Smooth muscle cell (in vitro differentiated cells): Measurements from ENCODE around the gene JADE2. TPM values are rescaled to one million over a fixed set of nuclear protein-coding genes. Genes with fewer than 3 reads are reported as not detected.

Experiments used
- DNase-seq: peaks from one replicate; lab custom pipeline; 2025; ENCODE audit not compliant: unreplicated experiment; lab: John Stamatoyannopoulos, UW
- H2AFZ ChIP-seq: fragments of 200-600 bp; sonication (generic); 2 replicates; pipeline ENCODE4 v1.6.0; 2016; ENCODE audit warnings: antibody characterized with exemption, low read depth, mild to moderate bottlenecking
- H3F3A ChIP-seq: fragments of 200-600 bp; sonication (generic); 2 replicates; pipeline ENCODE4 v1.6.0; 2017; ENCODE audit warnings: antibody characterized with exemption, low read depth
- H3K27ac ChIP-seq: fragments of 200-600 bp; sonication (generic); 2 replicates; pipeline ENCODE4 v1.5.1; 2016; ENCODE audit warnings: low read depth, mild to moderate bottlenecking
- H3K27me3 ChIP-seq: fragments of 200-600 bp; sonication (generic); 2 replicates; pipeline ENCODE4 v1.6.1; 2016; ENCODE audit warnings: low read depth, mild to moderate bottlenecking
- H3K36me3 ChIP-seq: fragments of 200-600 bp; sonication (generic); 2 replicates; pipeline ENCODE4 v1.5.1; 2016; ENCODE audit warnings: low read depth
- H3K4me1 ChIP-seq: fragments of 200-600 bp; sonication (generic); 2 replicates; pipeline ENCODE4 v1.5.1; 2016; ENCODE audit warnings: low read depth
- H3K4me2 ChIP-seq: fragments of 200-600 bp; sonication (generic); 2 replicates; pipeline ENCODE4 v1.6.0; 2016; ENCODE audit warnings: mild to moderate bottlenecking
- H3K4me3 ChIP-seq: fragments of 200-600 bp; sonication (generic); 2 replicates; pipeline ENCODE4 v1.5.1; 2016; ENCODE audit warnings: mild to moderate bottlenecking
- H3K79me2 ChIP-seq: fragments of 200-600 bp; sonication (generic); 2 replicates; pipeline ENCODE4 v1.6.0; 2016; ENCODE audit warnings: low read depth, mild to moderate bottlenecking
- H3K9ac ChIP-seq: fragments of 200-600 bp; sonication (generic); 2 replicates; pipeline ENCODE4 v1.6.0; 2016; ENCODE audit warnings: low read depth
- H3K9me3 ChIP-seq: fragments of 200-600 bp; sonication (generic); replicated peaks from 2 replicates; pipeline ENCODE4 v1.5.1; 2016; ENCODE audit warnings: low read depth
- H4K20me1 ChIP-seq: fragments of 200-600 bp; sonication (generic); 2 replicates; pipeline ENCODE4 v1.6.0; 2016; ENCODE audit warnings: low read depth
- WGBS: methylation state at CpG from one replicate; pipeline ENCODE4 v1.1.7; 2016; ENCODE audit warnings: low lambda C conversion rate; 5-methylcytosine and 5-hydroxymethylcytosine counted together
- polyA plus RNA-seq: library from polyadenylated mRNA; unstranded; fragments of >200 nt; fragmentation: Nextera tagmentation; extraction: Ambion mirVana; gene quantifications from 2 replicates; pipeline ENCODE4 v1.2.1, GENCODE V29; 2016
- total RNA-seq: library from RNA; depleted of rRNA; stranded (reverse); fragments of >200 nt; gene quantifications from 2 replicates; pipeline ENCODE4 v1.2.3, GENCODE V29; 2014
- TF ChIP-seq, protein P1 (sequence below): fragments of 200-600 bp; sonication (generic); IDR thresholded peaks from 2 replicates; pipeline ENCODE4 v1.5.1; 2017; ENCODE audit warnings: borderline replicate concordance, mild to moderate bottlenecking, antibody characterized with exemption; ENCODE audit not compliant: insufficient read depth, poor library complexity, severe bottlenecking

The JADE2 gene
- total and polyA plus RNA-seq, 2 experiments from 2014 or later = 4.3 to 18.0 TPM

DNA sequence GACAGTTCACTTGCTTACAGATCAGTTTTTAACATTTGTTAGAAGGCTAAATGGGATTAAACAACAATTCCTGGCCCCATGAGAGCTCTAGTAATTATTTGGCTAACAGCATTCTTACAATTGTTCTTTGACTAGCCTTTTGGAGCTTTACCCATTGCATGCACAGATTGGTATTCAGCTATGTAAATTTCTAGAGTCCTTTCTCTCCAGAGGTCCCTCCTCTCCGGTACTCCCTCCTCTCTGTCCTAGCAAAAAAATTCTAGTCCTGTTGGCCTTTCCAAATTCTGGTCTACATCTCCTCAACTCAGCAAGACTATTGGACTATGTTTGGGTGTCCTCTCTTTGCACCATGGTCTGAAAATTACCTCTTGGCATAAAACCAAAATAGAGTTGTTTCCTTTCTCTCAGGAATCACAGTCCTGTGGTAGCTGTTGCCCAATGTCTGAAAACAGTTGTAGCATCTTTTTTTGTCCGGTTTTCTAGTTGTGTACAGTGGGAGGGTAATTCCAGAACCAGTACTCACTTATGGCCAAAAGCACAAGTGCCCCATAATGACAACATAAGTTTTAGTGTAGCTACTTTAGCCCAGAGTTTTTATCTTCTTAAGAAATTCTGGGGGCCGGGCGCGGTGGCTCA, 89.1 kb downstream of the JADE2 start:
- H3F3A ChIP-seq = no peaks in the 10 kb centered on the region
- 97% methylated on average over 5 of the region's 5 CpGs for WGBS
- H3K9me3 ChIP-seq = no peaks in the 10 kb centered on the region
- no peak overlapping the region for H3K4me2 ChIP-seq
- no peak overlapping the region for H3K9ac ChIP-seq
- no peak overlapping the region for H3K4me3 ChIP-seq
- H3K27me3 ChIP-seq = no peaks in the 10 kb centered on the region
- DNase-seq = no peak
- H3K27ac ChIP-seq = no peak overlapping the region
- H2AFZ ChIP-seq = no peak overlapping the region
- TF ChIP-seq, protein P1, sequence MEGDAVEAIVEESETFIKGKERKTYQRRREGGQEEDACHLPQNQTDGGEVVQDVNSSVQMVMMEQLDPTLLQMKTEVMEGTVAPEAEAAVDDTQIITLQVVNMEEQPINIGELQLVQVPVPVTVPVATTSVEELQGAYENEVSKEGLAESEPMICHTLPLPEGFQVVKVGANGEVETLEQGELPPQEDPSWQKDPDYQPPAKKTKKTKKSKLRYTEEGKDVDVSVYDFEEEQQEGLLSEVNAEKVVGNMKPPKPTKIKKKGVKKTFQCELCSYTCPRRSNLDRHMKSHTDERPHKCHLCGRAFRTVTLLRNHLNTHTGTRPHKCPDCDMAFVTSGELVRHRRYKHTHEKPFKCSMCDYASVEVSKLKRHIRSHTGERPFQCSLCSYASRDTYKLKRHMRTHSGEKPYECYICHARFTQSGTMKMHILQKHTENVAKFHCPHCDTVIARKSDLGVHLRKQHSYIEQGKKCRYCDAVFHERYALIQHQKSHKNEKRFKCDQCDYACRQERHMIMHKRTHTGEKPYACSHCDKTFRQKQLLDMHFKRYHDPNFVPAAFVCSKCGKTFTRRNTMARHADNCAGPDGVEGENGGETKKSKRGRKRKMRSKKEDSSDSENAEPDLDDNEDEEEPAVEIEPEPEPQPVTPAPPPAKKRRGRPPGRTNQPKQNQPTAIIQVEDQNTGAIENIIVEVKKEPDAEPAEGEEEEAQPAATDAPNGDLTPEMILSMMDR = no peak
- H3K79me2 ChIP-seq = no peaks in the 10 kb centered on the region
- no peaks in the 10 kb centered on the region for H4K20me1 ChIP-seq
- no peaks in the 10 kb centered on the region for H3K4me1 ChIP-seq
- peaks cover 24% of the 10 kb centered on the region for H3K36me3 ChIP-seq

DNA sequence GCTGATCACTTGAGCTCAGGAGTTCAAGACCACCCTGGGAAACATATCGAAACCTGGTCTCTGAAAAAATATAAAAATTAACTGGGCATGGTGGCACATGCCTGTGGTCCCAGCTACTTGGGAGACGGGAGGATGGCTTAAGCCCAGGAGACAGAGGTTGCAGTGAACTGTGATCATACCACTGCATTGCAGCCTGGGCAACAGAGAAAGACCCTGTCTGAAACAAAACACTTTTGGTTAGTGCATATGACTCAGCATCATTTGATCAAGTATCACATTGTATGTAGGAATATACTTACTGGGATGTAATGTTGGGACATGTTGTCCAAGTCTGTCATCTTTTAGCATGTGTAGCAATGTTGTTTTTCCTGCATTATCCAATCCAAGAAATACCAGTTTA, 95.2 kb downstream of the JADE2 start:
- DNase-seq = no peak
- H4K20me1 ChIP-seq = peaks cover 11% of the 10 kb centered on the region
- H3K9me3 ChIP-seq = no peaks in the 10 kb centered on the region
- H3K36me3 ChIP-seq = peaks cover 16% of the 10 kb centered on the region
- H3K4me2 ChIP-seq = no peak overlapping the region
- WGBS = 96% methylated on average over 2 of the region's 2 CpGs
- H2AFZ ChIP-seq = no peak overlapping the region
- H3K27me3 ChIP-seq = no peaks in the 10 kb centered on the region
- no peaks in the 10 kb centered on the region for H3K4me1 ChIP-seq
- no peaks in the 10 kb centered on the region for H3F3A ChIP-seq
- H3K4me3 ChIP-seq = no peak overlapping the region
- H3K79me2 ChIP-seq = peaks cover 25% of the 10 kb centered on the region
- TF ChIP-seq, protein P1 = no peak
- H3K9ac ChIP-seq = no peak overlapping the region
- no peak overlapping the region for H3K27ac ChIP-seq

DNA sequence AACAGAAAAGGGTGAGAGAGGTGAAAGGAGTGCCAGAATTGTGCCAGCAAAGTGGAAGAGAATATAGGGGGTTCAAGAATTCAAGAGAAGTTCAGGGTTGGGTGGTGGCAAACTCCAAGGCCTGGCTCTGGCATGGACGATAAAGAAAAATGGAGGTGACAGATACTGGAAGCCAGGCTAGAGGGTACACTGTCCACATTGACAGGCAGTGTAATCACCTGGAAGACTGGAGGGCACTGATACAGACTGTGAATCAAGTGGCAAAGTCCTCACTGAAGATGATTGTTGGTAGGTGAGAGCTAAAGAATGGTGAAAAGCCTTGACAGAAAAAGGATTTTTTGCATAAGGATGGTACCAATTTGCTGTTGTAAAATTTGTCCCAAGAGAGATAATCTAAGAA, 100.1 kb downstream of the JADE2 start:
- TF ChIP-seq, protein P1 = no peak
- Histone ChIP-seq H3K27me3 (no peaks in the 10 kb centered on the region), H3K4me2 (no peak overlapping the region), H4K20me1 (peaks cover 31% of the 10 kb centered on the region), H3K9me3 (no peaks in the 10 kb centered on the region), H3K27ac (no peak overlapping the region), H3K79me2 (peaks cover 66% of the 10 kb centered on the region), H3K4me3 (no peak overlapping the region), H3K36me3 (peaks cover 6% of the 10 kb centered on the region), H3F3A (no peaks in the 10 kb centered on the region), H3K9ac (no peak overlapping the region), H3K4me1 (no peaks in the 10 kb centered on the region), H2AFZ (no peak overlapping the region)
- DNase-seq = no peak
- 90% methylated on average over 1 of the region's 1 CpG for WGBS
